Left lobe of liver (tissue), 2 donors: ENCODE measurements around the gene TRMT1L. TPM values are rescaled to one million over a fixed set of nuclear protein-coding genes. Genes with fewer than 3 reads are reported as not detected.
"Not testable (repeated sequence)": the region's sequence is repeated elsewhere in the genome, so short reads cannot be mapped to it uniquely, and the experiment has no call there.

ENCODE experiments used
- ATAC-seq: fragments of 200-7000 bp; cut with Tn5 transposase; one replicate; pipeline ENCODE4 v1.9.1; 2020; ENCODE audit warnings: mild to moderate bottlenecking, moderate library complexity
- DNase-seq: peaks from one replicate; pipeline ENCODE4 v3.0.0-alpha.2; 2020; ENCODE audit warnings: low spot score
- total RNA-seq: library from RNA; stranded (reverse); gene quantifications from one replicate; pipeline ENCODE4 v1.2.1, GENCODE V29; 2021
- donor health status: DM: no; HTN: no; CAD: no; lungs with moderate emphysema.
- donor health status: DM: no; HTN: yes; CAD: no.

Gene TRMT1L, protein sequence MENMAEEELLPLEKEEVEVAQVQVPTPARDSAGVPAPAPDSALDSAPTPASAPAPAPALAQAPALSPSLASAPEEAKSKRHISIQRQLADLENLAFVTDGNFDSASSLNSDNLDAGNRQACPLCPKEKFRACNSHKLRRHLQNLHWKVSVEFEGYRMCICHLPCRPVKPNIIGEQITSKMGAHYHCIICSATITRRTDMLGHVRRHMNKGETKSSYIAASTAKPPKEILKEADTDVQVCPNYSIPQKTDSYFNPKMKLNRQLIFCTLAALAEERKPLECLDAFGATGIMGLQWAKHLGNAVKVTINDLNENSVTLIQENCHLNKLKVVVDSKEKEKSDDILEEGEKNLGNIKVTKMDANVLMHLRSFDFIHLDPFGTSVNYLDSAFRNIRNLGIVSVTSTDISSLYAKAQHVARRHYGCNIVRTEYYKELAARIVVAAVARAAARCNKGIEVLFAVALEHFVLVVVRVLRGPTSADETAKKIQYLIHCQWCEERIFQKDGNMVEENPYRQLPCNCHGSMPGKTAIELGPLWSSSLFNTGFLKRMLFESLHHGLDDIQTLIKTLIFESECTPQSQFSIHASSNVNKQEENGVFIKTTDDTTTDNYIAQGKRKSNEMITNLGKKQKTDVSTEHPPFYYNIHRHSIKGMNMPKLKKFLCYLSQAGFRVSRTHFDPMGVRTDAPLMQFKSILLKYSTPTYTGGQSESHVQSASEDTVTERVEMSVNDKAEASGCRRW
- 9.7 TPM for total RNA-seq

DNA sequence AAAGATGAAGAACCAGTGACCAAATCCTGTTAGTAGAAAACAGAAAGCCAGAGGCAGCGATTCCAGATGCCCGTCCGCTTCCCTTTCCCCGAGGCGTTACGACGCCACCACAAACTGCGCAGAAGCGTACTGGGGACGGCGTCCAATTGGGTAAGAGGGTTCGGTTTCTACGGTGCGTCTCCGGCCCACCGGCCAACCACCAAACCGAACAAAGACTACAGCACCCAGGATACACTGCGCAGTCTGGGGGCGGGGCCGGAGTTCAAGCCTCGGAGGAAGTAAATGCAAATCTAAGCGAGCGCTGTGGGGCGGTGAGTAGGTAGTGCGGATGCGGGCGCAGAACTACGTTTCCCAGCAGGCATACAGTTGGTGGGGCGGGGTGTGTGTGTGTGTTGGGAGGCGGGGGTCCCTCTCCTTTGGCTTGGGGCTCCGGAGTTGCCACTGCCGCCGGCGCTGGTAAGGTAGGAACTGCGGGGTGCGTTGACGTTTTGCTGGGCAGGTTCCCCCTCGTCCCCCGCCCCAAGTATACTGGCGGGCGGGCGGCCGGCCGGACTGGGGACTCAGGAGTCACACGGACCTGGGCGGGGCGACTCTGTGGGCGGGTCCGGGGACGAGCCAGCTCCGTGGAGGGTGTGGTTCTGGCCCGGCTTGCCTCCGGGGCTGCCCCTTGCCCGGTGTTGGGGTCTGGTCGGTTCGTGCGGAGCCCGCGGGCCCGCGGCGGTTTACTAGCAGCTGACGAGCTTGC, at the start of gene TRMT1L, which contains the start of gene SWT1:
TSS of gene TRMT1L (minus strand) at position 100 of the 745 bp plus-strand sequence. CDS start 241 bp downstream, outside the sequence.
TSS of gene SWT1 (plus strand) at position 314 of the 745 bp plus-strand sequence. CDS start 3,675 bp downstream, outside the sequence.
- peak; percentile 100 for DNase-seq
- peak; percentile 91 for ATAC-seq

DNA sequence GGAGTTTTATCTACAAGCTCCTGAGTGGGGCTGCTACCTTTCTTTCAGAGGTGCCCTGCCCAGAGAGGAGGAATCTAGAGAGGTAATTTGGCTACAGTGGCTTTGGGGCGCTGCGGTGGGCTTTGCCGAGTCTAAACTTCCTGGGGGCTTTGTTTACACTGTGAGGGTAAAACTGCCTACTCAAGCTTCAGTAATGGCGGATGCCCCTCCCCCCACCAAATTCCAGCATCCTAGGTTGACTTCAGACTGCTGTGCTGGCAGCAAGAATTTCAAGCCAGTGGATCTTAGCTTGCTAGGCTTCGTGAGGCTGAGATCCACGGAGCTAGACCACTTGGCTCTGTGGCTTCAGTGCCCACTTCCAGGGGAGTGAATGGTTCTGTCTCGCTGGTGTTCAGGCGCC, 44.1 kb upstream of the TRMT1L start:
- DNase-seq = no peak
- ATAC-seq = no peak

DNA sequence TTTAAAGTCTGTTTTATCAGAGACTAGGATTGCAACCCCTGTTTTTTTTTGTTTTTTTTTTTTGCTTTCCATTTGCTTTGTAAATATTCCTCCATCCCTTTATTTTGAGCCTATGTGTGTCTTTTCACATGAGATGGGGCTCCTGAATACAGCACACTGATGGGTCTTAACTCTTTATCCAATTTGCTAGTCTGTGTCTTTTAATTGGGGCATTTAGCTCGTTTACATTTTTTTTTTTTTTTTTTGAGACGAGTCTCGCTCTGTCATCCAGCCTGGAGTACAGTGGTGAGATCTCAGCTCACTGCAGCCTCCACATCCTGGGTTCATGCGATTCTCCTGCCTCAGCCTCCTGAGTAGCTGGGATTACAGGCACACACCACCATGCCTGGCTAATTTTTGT, 42.0 kb upstream of the TRMT1L start:
- not testable (repeated sequence) for DNase-seq, ATAC-seq

DNA sequence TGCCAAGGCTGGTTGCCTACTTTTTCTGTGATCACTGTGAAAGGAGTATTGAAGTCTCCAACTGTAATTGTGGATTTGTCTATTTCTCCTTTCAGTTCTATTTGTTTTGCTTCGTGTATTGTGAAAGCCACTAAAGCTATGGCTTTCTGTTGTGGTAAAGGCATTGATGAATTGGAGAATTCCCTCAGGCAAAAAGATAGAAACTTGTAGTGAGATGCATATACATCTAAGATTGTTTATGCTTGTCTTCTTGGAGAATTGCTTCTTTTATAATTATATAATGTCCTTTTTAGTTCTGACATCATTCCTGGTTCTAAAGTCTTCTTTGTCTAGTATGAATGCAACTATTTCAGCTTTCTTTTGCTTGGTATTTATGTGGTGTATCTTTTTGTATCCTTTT, 37.0 kb upstream of the TRMT1L start:
- DNase-seq = no peak

DNA sequence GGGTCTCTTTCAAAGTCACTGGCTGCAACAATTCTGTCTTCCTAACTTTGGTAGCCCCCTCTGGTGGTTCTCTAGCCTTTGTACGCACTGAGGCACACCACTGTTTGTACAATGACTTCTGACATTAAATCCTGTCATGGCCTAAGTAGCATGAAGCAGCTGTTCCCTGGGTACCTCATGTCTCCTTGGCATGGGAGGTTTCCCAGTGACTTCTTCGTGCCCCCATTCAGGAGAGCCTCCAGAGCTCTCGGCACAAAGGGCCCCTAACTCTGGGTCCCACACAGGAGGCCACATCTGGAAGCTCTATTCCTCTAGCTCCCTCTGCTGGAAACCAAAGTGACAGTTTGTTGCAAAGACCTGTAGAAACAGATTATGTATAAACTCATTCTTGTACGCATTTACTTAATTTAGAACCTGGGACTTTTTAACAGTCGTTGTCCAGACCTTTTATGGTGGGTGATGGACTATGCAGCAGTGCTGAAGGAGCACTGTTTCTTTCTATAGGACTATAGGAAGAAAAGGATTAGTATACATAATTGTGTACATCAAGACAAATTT, 13.6 kb upstream of the TRMT1L start:
- no peak for DNase-seq
- ATAC-seq = peak; percentile 83

More for the DNA sequence above, 37.0 kb upstream of the TRMT1L start:
- ATAC-seq = no peak

DNA sequence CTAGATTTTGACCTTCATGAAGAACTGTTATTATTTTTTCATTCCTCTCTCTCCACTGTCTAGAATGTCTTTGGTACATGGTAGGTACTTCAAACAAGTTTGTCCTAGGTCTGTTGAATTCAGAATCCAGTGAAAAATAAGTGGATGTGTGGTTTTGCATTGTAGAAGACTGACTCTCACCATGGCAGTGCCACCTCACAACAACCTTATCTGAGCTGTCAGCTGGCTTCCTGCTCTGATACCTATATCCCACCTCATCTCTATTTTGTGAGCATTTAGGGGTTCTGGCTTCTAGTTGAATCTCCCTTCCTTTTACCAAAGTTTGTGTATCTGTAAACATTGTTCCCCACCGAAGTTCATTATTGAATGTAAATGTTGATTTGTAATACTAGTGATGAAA, 9.4 kb upstream of the TRMT1L start:
- DNase-seq = no peak
- ATAC-seq = no peak

DNA sequence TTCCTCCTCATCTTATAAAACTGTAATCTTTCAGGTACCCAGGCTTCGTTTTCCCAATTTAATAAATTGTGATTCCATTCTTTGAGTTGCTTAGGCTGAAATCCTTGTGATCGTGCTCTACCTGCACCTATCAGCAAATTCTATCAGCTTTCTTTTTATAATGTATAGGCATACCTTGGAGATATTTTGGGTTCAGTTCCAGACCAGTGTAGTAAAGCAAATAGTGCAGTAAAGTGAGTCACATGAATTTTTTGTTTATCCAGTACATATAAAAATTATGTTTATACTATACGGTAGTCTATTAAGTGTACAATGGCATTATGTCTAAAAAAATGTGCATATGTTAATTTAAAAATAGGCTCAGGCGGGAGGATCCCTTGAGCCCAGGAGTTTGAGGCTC, 5.7 kb upstream of the TRMT1L start:
- ATAC-seq (no peak), DNase-seq (no peak)

DNA sequence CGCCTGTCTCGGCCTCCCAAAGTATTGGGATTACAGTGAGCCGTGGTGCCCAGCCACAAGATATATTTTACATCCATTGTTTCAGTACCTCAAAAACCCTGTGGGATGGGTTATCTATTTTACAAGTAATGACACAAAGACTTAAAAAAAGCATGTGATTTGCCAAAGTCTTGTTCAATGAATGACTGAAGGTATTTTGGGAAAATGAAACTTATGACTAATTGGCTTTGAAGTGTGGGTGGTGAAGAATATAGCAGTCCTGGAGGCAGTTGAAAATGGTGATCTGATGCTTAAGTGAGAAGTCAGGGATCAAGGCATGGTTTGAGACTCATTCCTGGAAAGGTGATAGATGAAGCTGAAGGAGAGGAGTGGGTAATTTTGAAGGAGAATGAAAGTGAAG, 3.2 kb upstream of the TRMT1L start:
- no peak for ATAC-seq
- no peak for DNase-seq

DNA sequence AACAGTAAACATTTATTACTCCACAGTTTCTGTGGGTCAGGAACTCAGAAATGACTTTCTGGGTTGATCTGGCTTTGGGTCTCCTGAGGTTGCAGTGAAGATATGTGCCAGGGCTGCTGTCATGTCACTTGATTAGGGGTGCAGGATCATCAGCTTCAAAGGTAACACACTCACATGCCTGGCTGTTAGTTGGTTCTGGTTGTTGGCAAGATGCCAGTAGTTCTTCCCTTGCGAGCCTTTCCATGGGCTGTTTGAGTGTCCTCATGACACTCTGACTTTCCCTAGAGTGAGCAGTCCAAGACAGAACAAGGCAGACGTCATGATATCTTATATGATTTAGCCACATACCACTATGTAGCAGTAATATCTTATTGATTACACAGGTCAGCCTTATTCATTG, 2.0 kb upstream of the TRMT1L start:
- DNase-seq = no peak
- no peak for ATAC-seq

DNA sequence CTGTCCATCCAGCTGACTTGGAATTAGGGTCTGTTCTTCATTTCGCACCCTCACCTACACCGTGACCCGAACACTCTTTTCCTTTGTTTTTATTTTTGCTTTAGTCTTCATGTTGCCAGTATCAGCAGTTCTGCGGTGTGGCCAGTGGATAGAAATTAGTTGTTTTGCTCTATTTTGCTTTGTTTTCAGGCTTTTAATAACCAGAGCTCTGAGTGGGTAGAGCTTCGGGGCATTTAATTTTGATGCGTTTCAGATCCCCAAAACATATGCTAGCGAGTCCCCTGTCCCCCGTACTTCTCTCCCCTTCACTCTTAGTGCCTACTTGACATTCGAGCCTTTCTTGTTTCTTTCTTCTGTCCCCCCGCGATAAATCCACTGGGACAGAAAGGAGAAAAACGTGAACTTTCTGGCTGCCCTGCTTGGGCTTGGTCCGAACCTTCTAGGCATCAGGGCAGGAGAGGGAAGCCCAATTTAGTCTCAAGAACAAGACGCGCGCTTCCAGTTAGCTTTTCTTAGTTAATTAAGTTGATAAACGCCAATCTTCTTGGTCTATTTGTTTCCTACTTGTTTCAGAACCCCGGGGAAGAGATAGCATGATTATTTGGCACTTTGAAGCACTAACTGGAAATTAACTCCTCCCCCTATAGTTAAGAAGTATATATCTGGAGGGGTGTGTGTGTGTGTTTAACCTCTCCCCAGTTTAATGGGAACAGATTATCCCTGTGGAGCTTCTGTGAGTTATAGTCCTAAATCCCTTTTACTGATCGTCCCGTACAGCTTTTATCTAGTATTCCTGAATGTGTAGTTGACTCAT, 1.1 kb upstream of the TRMT1L start:
- no peak for DNase-seq
- ATAC-seq = no peak

DNA sequence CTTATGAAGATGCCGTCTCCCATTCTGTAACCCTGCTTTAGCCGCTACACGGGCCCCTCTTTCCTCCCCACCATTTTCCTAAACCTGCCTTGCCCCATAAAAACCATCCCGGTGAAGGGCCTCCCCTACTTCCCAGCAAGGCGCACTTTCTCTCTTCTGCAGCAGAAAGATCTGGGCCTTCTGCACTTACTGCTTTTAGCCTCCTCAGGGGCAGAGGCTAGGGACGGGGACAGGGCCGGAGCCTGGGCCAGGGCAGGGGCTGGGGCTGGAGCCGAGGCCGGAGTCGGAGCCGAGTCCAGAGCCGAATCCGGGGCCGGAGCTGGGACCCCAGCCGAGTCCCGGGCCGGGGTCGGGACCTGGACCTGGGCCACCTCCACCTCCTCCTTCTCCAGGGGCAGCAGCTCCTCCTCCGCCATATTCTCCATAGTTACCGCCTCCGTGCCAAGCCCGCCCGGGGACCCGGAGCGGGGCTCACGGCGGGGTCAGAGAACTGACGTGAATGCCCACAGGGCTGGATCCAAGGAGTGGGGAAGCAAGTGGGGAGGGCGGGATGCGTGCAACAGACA, 382 bp downstream of the TRMT1L start:
- ATAC-seq (peak; percentile 55), DNase-seq (no peak)

DNA sequence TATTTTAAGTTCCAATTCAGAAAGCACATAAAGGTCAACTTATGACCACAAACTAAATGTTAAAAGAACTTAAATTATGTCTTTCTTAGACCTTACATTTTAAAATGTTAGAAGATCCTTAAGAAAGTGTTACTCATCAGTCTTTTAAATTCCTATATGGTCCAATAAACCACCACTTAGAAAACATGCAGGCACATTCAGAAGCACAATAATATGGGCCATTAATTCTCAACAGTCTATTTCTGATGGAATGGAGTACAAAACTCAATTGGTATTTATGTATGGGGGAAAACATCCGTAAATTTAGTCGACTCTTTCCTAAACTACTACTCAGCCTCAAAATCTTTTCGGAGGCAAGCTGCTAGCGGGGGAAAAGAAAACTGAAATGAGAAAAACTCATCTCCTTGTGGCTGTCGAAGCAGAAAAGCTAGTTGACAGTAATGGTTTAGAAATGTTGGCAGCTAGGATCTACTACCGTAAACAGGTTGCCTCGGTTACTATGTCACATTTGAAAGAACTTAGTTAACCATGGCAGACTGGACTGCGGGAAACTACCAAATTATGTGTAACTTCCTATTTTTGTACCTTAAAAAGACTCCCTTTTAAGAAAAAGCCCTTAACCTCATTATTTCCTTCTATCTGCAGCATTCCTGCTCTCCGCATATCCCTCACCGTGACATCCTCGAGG, 1.0 kb downstream of the TRMT1L start:
- ATAC-seq (no peak), DNase-seq (no peak)

DNA sequence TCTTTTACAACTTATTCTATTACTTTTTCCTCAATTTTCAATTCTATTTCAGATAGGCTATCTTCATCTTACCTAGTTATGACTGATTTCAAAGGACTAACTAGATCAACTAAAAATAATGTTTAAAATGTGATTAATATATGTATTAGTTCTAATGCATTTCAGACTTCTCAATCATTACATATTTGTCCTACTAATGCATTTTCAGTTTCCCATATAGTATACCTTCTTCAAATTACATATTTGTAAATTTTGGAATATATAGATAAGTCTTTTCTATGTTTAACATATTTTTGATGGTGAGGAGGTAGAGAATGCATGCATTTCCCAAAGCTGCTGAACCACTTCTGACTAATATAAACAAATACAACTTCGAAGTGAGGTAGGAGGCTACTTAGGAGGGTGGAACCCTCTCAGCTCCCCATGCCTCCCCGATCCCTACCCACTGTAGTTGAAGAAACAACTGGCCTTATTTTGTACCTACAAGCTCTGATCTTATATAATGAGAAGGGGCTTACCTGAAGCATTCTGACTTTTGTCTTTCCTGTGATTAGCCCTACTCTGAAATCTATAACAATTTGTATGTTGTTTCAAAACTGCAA, 1.7 kb downstream of the TRMT1L start:
- DNase-seq (no peak), ATAC-seq (no peak)

DNA sequence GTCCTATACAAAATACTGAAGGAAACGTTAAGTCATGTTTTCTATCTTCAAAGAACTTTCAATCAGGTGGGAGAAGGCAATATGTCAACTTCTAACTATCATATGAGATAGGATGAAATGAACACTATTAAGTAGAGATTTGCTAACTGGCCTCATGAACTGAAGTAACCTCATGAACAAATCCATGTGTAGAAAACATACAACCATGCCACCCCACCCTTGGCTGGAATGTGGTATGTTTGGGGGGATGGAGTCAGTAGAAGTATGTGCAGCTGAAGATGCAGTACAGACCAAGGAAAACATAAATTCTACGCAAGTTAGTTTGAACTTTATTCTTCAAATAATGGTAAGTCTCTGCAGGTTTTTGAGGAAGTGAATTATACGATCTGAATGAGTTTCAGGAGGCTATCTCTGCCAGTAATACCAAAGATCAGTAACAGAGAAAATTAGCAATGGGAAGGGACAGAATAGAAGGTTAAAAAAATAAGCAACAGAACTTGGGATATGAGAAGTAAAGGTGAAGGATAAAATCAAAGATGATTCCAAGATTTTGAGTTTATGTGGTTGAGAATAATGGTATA, 4.5 kb downstream of the TRMT1L start:
- DNase-seq = no peak
- no peak for ATAC-seq

DNA sequence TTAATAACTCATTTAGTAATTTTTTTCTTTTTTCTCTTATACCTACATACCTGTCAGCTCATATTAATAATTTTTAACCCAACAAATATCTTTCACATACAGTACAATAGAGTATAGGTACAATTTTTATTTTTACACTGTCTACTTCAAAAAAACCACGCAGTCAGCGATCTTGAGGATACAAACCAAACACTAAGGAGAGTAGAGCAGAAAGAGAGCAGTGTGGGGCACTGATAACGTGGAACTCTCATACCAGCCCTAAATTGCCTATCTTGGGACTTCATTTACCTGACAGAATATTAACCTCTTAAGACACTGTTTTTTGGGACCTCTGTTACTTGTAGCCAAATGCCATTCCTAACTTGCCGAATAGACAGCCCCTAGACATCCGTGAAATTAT, 5.5 kb downstream of the TRMT1L start:
- ATAC-seq (no peak), DNase-seq (no peak)

DNA sequence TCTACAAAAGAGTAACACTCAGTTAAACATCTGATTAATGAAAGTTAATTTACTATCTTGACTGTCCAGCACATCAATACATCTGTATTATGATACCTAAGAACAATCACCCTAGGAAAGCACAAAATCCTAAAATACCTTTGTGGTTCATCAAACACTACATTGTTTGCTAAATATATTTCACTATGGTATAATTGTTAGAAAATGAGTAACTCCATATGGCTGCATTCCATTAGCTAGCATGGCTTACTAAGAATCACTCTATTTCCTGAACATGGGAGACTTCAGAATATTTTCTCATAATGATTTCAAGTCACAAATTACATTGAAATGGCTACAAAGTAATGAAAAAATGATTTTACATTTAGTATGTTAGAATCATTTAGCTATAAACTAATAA, 12.5 kb downstream of the TRMT1L start:
- no peak for ATAC-seq
- DNase-seq = no peak

DNA sequence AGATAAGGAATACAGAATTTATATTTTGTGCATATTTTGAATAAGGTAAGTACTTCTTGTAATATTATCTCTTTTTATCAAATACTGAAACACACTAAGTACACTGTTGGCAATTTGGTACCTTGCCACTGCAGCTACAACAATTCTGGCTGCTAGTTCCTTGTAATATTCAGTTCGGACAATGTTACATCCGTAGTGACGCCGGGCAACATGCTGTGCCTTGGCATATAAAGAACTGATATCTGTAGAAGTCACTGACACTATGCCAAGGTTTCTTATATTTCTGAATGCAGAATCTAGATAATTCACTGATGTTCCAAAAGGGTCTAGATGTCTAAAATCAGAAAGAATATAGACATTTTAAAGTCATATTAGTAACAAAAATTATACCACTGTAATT, 17.5 kb downstream of the TRMT1L start:
- DNase-seq (no peak), ATAC-seq (no peak)

DNA sequence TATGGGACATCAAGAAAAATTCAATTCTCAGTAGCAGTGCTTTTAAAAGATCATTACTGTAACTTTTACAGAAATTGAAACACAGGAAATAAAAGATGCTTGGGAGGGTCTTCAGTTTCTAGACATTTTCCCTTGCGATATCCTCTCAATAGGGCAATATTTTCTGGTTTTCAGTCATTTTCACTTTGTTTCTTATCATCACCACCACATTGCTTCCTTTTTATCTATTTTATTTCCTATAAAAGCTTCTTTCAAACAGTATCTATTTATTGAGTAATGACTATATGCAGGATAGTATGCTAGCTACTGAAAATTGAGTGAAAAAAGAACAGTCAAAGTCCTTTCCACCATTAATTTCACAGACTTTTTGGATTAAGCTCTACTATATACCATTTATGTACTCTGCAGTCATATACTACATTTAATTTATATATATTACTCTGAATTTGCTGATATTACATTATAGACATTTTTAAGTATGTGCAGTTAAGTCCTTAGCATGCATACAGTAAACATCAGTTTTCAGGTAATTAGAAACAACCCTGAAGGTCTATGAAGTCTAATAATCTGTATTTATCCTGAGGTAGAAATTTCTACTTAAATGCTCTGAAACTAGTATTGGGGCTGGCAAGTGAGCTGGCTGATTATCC, 18.7 kb downstream of the TRMT1L start:
- DNase-seq (no peak), ATAC-seq (no peak)
